Measurements from ENCODE around the gene TRAPPC1.

- TF ChIP-seq CTCF (IDR thresholded peaks at IDR 0.05) = no peak
- no peak for TF ChIP-seq POLR2A (IDR thresholded peaks at IDR 0.05)
- TF ChIP-seq POLR2AphosphoS5 (IDR thresholded peaks at IDR 0.05) = no peak
These were observed 39.9 kb upstream of the TRAPPC1 start for GRCh38 chr17:7971651-7972050.

Data from sigmoid colon (tissue), 4 donors.